Astrocyte (in vitro differentiated cells and primary cell): ENCODE results near the gene HSF4. TPM values are rescaled to one million over a fixed set of nuclear protein-coding genes. Genes with fewer than 3 reads are reported as not detected.

Source experiments
- DNase-seq: peaks from one replicate; pipeline ENCODE4 v3.0.0-alpha.2; 2010; ENCODE audit warnings: low read depth
- FAIRE-seq: peaks from 2 replicates; lab custom pipeline; 2011; peaks lifted over from hg19 to GRCh38; lab: Jason Lieb, UNC
- H2AFZ ChIP-seq: 2 replicates; pipeline ENCODE4 v1.6.0; 2012; ENCODE audit warnings: low read depth, low read length, inconsistent platforms
- H3K27ac ChIP-seq: 2 replicates; pipeline ENCODE4 v1.5.1; 2011; ENCODE audit warnings: low read depth, low read length, inconsistent platforms
- H3K27me3 ChIP-seq: 2 replicates; pipeline ENCODE4 v1.6.0; 2011; ENCODE audit warnings: low read length, inconsistent platforms; ENCODE audit not compliant: insufficient read depth
- H3K36me3 ChIP-seq: 2 replicates; pipeline ENCODE4 v1.5.1; 2011; ENCODE audit warnings: low read length, inconsistent platforms; ENCODE audit not compliant: insufficient read depth
- H3K4me1 ChIP-seq: 2 replicates; pipeline ENCODE4 v1.5.1; 2011; ENCODE audit warnings: low read length, inconsistent platforms; ENCODE audit not compliant: insufficient read depth
- H3K4me2 ChIP-seq: 2 replicates; pipeline ENCODE4 v1.6.0; 2012; ENCODE audit warnings: low read length, inconsistent platforms
- H3K4me3 ChIP-seq: 2 replicates; pipeline ENCODE4 v1.5.1; 2011; ENCODE audit warnings: low read depth, mild to moderate bottlenecking, low read length, inconsistent platforms; ENCODE audit not compliant: insufficient read depth
- H3K79me2 ChIP-seq: 2 replicates; pipeline ENCODE4 v1.6.0; 2012; ENCODE audit warnings: mild to moderate bottlenecking, low read length, inconsistent platforms; ENCODE audit not compliant: insufficient read depth
- H3K9ac ChIP-seq: 2 replicates; pipeline ENCODE4 v1.6.0; 2012; ENCODE audit warnings: mild to moderate bottlenecking, low read length, inconsistent platforms
- H3K9me3 ChIP-seq: 2 replicates; pipeline ENCODE4 v1.5.1; 2012; ENCODE audit warnings: low read depth, mild to moderate bottlenecking, low read length, inconsistent platforms; ENCODE audit not compliant: insufficient read depth
- H4K20me1 ChIP-seq: 2 replicates; pipeline ENCODE4 v1.6.0; 2012; ENCODE audit warnings: low read length, inconsistent platforms; ENCODE audit not compliant: insufficient read depth
- H3K27ac Mint-ChIP-seq: one replicate; pipeline ENCODE4 v1.8.0; 2021; ENCODE audit warnings: mild to moderate bottlenecking, mixed read lengths; ENCODE audit not compliant: unreplicated experiment
- H3K27me3 Mint-ChIP-seq: one replicate; pipeline ENCODE4 v1.8.0; 2021; ENCODE audit warnings: low read depth, mixed read lengths; ENCODE audit not compliant: unreplicated experiment
- H3K36me3 Mint-ChIP-seq: one replicate; pipeline ENCODE4 v1.8.0; 2021; ENCODE audit warnings: low read depth, mixed read lengths; ENCODE audit not compliant: unreplicated experiment
- H3K4me1 Mint-ChIP-seq: one replicate; pipeline ENCODE4 v1.8.0; 2021; ENCODE audit warnings: low read depth, mixed read lengths; ENCODE audit not compliant: unreplicated experiment
- H3K4me3 Mint-ChIP-seq: one replicate; pipeline ENCODE4 v1.8.0; 2021; ENCODE audit warnings: mild to moderate bottlenecking, moderate library complexity, mixed read lengths; ENCODE audit not compliant: unreplicated experiment
- H3K9me3 Mint-ChIP-seq: one replicate; pipeline ENCODE4 v1.8.0; 2021; ENCODE audit warnings: mild to moderate bottlenecking, mixed read lengths; ENCODE audit not compliant: unreplicated experiment
- CTCF ChIP-seq: IDR thresholded peaks from 2 replicates; pipeline ENCODE4 v1.5.1; 2011; ENCODE audit warnings: low read depth, mild to moderate bottlenecking, inconsistent platforms, low read length, moderate library complexity; ENCODE audit not compliant: insufficient read depth
- EZH2 ChIP-seq: IDR thresholded peaks from 2 replicates; pipeline ENCODE4 v1.6.1; 2012; ENCODE audit warnings: mild to moderate bottlenecking, low read length, inconsistent platforms; ENCODE audit not compliant: insufficient read depth
- total RNA-seq: library from RNA; stranded (reverse); gene quantifications from 2 replicates; pipeline ENCODE4 v1.2.1, GENCODE V29; 2021

The HSF4 gene
- total RNA-seq, 1 donor from 2014 or later: 4.5 TPM

- peaks cover 18% of the 10 kb centered on the region for H3K4me1 Mint-ChIP-seq
- Histone ChIP-seq H3K27ac (no peak overlapping the region), H3K4me3 (peak overlapping the region; percentile 89), H3K4me1 (peaks cover 15% of the 10 kb centered on the region), H3K4me2 (peak overlapping the region; percentile 95), H3K9me3 (no peaks in the 10 kb centered on the region), H2AFZ (peak overlapping the region; percentile 51), H3K27me3 (no peaks in the 10 kb centered on the region), H3K9ac (peak overlapping the region; percentile 93), H3K79me2 (peaks cover 36% of the 10 kb centered on the region), H4K20me1 (peaks cover 40% of the 10 kb centered on the region), H3K36me3 (peaks cover 26% of the 10 kb centered on the region)
- peak overlapping the region; percentile 93 for H3K4me3 Mint-ChIP-seq
- DNase-seq: no peak
- no peak for FAIRE-seq
- TF ChIP-seq CTCF (no peak), EZH2 (no peak)
- H3K36me3 Mint-ChIP-seq: peaks cover 18% of the 10 kb centered on the region
- no peaks in the 10 kb centered on the region for H3K9me3 Mint-ChIP-seq
- H3K27me3 Mint-ChIP-seq: no peaks in the 10 kb centered on the region
- peak overlapping the region; percentile 66 for H3K27ac Mint-ChIP-seq
These were observed 27.0 kb downstream of the HSF4 start for GRCh38 chr16:67191411-67191994.

- Histone ChIP-seq H3K27me3 (no peaks in the 10 kb centered on the region), H3K4me3 (peak within 1 kb of the TSS; percentile 89), H2AFZ (peak within 1 kb of the TSS; percentile 74), H4K20me1 (peaks cover 45% of the 10 kb centered on the region), H3K9ac (peak within 1 kb of the TSS; percentile 93), H3K9me3 (no peaks in the 10 kb centered on the region), H3K79me2 (peaks cover 40% of the 10 kb centered on the region), H3K27ac (peak within 1 kb of the TSS; percentile 53), H3K4me1 (peaks cover 15% of the 10 kb centered on the region), H3K36me3 (peaks cover 30% of the 10 kb centered on the region), H3K4me2 (peak within 1 kb of the TSS; percentile 95)
- TF ChIP-seq EZH2: no peak
- no peak for TF ChIP-seq CTCF
- Mint-ChIP-seq H3K9me3 (no peaks in the 10 kb centered on the region), H3K4me3 (peak within 1 kb of the TSS; percentile 93), H3K36me3 (peaks cover 22% of the 10 kb centered on the region), H3K4me1 (peaks cover 17% of the 10 kb centered on the region), H3K27me3 (no peaks in the 10 kb centered on the region), H3K27ac (peak within 1 kb of the TSS; percentile 66)
- FAIRE-seq: no peak
- peak; percentile 85 for DNase-seq
These were observed 27.6 kb downstream of the HSF4 start, which contains the start of gene E2F4 for GRCh38 chr16:67191995-67192681. TSS of gene E2F4 (plus strand) at chr16:67192155. CDS start at chr16:67192228, 73 bp downstream.
